Keratinocyte (primary cell): ENCODE measurements around the gene SCP2.

ENCODE experiments used
- CTCF ChIP-seq, 3 experiments: IDR thresholded peaks in 1 of 3; conservative IDR thresholded peaks in 1 of 3; optimal IDR thresholded peaks in 1 of 3; 2 replicates in 2 of 3; 3 replicates in 1 of 3; pipeline versions ENCODE3 to v1.5.1; 2011; ENCODE audit warnings: low read length in 3 of 3, mild to moderate bottlenecking in 3 of 3, moderate library complexity in 2 of 3, control low read depth in 1 of 3, inconsistent platforms in 1 of 3; ENCODE audit not compliant: insufficient read depth in 2 of 3; ENCODE audit errors: extremely low read depth in 1 of 3
- EZH2 ChIP-seq: IDR thresholded peaks from one replicate; pipeline ENCODE4 v1.6.1; 2012; ENCODE audit warnings: inconsistent platforms, mild to moderate bottlenecking, low read length, moderate library complexity

GRCh38 chr1:52928015-52928404, 934 bp downstream of the SCP2 start:
- TF ChIP-seq CTCF (optimal IDR thresholded peaks at IDR 0.05 in 1 of 3, IDR thresholded peaks at IDR 0.05 in 1 of 3, conservative IDR thresholded peaks at IDR 0.05 in 1 of 3; ENCODE audit: extremely low read depth in 1 of 3, insufficient read depth in 2 of 3, low read length in 3 of 3) (no peak), EZH2 (no peak)
